Heart right ventricle (tissue), 16 donors: ENCODE results near the gene DPF3. TPM values are rescaled to one million over a fixed set of nuclear protein-coding genes. Genes with fewer than 3 reads are reported as not detected.
A peak's percentile ranks its signal among the peaks of the same experiment; 100 is the strongest.

ENCODE experiments used
- ATAC-seq, 8 donors: fragments of 200-7000 bp; cut with Tn5 transposase; one replicate each; pipeline ENCODE4 v1.9.1; 2020; ENCODE audit warnings: mild to moderate bottlenecking in 8 of 8, moderate library complexity in 8 of 8, moderate number of reproducible peaks in 1 of 8
- DNase-seq, 2 donors: peaks; one replicate each; pipeline ENCODE4 v3.0.0-alpha.2; 2020
- H3K27ac ChIP-seq, 10 donors: fragments of 200-600 bp; sonication (generic) in 2 of 10; one replicate each; pipeline versions ENCODE4 v1.5.0 to v1.8.0; 2020 to 2022; ENCODE audit warnings: mild to moderate bottlenecking in 3 of 10
- H3K27me3 ChIP-seq, 7 donors: fragments of 200-600 bp; one replicate each; pipeline ENCODE4 v1.8.0; 2021 to 2022; ENCODE audit warnings: mild to moderate bottlenecking in 2 of 7
- H3K36me3 ChIP-seq, 9 donors: fragments of 200-600 bp; sonication (generic) in 1 of 9; one replicate each; pipeline versions ENCODE4 v1.5.0 to v1.8.0; 2020 to 2022; ENCODE audit warnings: mild to moderate bottlenecking in 2 of 9
- H3K4me1 ChIP-seq, 9 donors: fragments of 200-600 bp; sonication (generic) in 1 of 9; one replicate each; pipeline versions ENCODE4 v1.5.0 to v1.8.0; 2020 to 2022; ENCODE audit warnings: mild to moderate bottlenecking in 4 of 9
- H3K4me3 ChIP-seq, 10 donors: fragments of 200-600 bp; sonication (generic) in 2 of 10; one replicate each; pipeline versions ENCODE4 v1.5.0 to v1.8.0; 2020 to 2022; ENCODE audit warnings: mild to moderate bottlenecking in 7 of 10, moderate library complexity in 2 of 10
- H3K9me3 ChIP-seq, 11 donors: fragments of 200-600 bp in 10 of 11; sonication (generic) in 2 of 11; one replicate each; pipeline versions ENCODE4 v1.5.0 to v1.8.0; 2013 to 2022; ENCODE audit warnings: mild to moderate bottlenecking in 2 of 11, control low read depth in 1 of 11, moderate library complexity in 1 of 11
- WGBS, 2 donors: extraction: QIAGEN DNeasy Blood & Tissue Kit; methylation state at CpG; one replicate each; pipeline ENCODE4 v1.1.7; 2013; ENCODE audit warnings: inconsistent platforms in 1 of 2; 5-methylcytosine and 5-hydroxymethylcytosine counted together
- intact Hi-C, 10 donors: fragments of 100-400 bp; cut with DNase I; formaldehyde crosslinking; loops; one replicate each; pipeline versions ENCODE4 v1.11.1 to v1.14.2; 2022
- polyA plus RNA-seq, 2 donors: library from polyadenylated mRNA; stranded (reverse); fragments of 200-250 nt; gene quantifications; one replicate each; pipeline ENCODE4 v1.2.3, GENCODE V29; 2013
- total RNA-seq, 10 donors: library from RNA; stranded (reverse); fragmentation: NEBNext Ultra II Directional in 3 of 10; extraction: Animal tissue kit (Norgen Biotek cat#: 25700) in 3 of 10; gene quantifications; one replicate each; pipeline versions ENCODE4 v1.2.1 to v1.2.4, GENCODE V29; 2021 to 2023
- TF ChIP-seq, protein P1 (sequence below), 9 donors: fragments of 200-600 bp; sonication (generic) in 2 of 9; IDR thresholded peaks; one replicate each; pipeline versions ENCODE4 v1.5.0 to v1.8.0; 2021 to 2022; ENCODE audit warnings: antibody characterized with exemption in 9 of 9, mild to moderate bottlenecking in 5 of 9, moderate library complexity in 1 of 9
- donor health status: Arrhythmogenic right ventricular cardiomyopathy.
- donor health status: ischemic (EF 13 %, LVEDD 7.1; RV severe dilation, severe dysfunction).
- donor health status: healthy with polysubstance abuse.
- donor health status: DM: no; HTN: yes; CAD: no.
- donor health status: DM: no; HTN: no; CAD: no.
- donor health status: ischemic (EF 25% LVEDD 6.9; RV normal size, moderate dysfunction).
- donor health status: ischemic (EF 25% LVEDD 5.7; RV mildly dilated, moderate dysfunction).
- donor health status: healthy.
- donor health status: DM: yes; HTN: yes; CAD: no.
- donor health status: Ischemic cardiomyopathy.
- donor health status: ischemic (EF 35%, LVEDD 5.7; RV mildly dilated, moderate dysfunction).
- donor health status: nonischemic (EF 11% LVEDD 7.7; RV severe dilation, severe dysfunction).
- donor health status: DM: yes; HTN: yes; CAD: no.
- donor health status: PGD.
- donor health status: ischemic (EF 29% LVEDD 5.4; RV normal size, mild dysfunction).
- donor health status: nonischemic (EF 23%, LVEDD 6.1; RV moderate dilation, normal function).

The DPF3 gene
- total and polyA plus RNA-seq, 12 donors, result 3.8 to 52.3 (median 35.6) TPM

DNA sequence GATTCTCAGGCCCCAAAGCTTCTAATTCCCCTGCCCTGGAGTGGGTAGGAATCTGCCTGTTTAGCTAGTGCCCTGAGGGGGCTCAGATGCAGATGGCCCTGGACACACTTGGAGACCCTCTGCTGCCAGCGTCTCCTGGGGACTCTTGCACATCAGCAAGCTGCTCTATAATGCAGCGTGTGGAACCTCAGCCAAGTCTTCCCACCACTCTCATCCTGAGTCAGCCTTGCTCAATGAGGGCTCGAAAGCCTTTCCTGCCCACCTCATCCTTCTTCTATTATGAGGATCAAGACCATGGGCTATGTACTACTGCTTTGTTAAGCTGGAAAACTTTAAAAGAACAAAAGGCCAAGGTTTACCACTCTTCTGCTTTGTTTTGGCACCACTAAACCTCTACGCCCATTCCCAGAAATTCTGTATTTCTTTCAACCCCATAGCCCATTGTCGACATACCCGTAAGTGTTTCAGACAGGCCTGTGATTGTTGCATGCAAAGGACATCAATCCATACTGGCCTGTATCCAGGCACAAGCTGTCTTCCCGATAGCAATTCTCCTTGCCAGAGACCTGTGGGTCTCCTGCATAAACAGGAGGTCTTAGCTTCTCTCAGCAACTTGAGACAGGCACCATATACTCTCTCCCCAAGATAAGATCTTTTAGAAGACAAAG is 246.9 kb downstream of the DPF3 start:
- Histone ChIP-seq H3K27me3 (no peaks in the 10 kb centered on the region), H3K36me3 (no peaks in the 10 kb centered on the region), H3K9me3 (peaks cover 0 to 5% (median 0%) of the 10 kb centered on the region in 11 donors), H3K4me3 (no peak overlapping the region), H3K4me1 (peaks cover 0 to 45% (median 27%) of the 10 kb centered on the region in 9 donors), H3K27ac (no peak overlapping the region)
- DNase-seq (no peak), ATAC-seq (no peak)
- WGBS, 2 donors, result 79 to 81% methylated on average over 7 of the region's 7 CpGs
- intact Hi-C loops, result no loop called here
- TF ChIP-seq, protein P1, sequence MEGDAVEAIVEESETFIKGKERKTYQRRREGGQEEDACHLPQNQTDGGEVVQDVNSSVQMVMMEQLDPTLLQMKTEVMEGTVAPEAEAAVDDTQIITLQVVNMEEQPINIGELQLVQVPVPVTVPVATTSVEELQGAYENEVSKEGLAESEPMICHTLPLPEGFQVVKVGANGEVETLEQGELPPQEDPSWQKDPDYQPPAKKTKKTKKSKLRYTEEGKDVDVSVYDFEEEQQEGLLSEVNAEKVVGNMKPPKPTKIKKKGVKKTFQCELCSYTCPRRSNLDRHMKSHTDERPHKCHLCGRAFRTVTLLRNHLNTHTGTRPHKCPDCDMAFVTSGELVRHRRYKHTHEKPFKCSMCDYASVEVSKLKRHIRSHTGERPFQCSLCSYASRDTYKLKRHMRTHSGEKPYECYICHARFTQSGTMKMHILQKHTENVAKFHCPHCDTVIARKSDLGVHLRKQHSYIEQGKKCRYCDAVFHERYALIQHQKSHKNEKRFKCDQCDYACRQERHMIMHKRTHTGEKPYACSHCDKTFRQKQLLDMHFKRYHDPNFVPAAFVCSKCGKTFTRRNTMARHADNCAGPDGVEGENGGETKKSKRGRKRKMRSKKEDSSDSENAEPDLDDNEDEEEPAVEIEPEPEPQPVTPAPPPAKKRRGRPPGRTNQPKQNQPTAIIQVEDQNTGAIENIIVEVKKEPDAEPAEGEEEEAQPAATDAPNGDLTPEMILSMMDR (IDR thresholded peaks at IDR 0.05), result no peak

DNA sequence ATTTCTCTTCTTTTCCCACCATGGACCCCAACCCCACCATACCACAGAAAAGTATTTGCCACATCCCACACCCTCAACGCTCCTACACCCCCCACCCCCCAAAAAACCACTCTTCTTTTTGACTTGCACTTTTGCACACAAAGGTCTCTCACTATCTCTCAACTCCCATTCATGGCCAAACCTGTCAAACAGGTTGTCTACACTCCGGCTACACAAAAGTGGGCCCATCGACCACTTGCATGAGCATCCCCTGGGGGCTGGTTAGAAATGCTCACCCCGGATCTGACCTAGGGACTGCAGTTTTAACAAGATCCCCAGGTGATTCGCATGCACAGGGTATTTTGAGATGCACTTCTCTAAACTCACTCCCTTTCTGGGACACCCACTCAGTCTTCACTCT is 248.2 kb downstream of the DPF3 start:
- TF ChIP-seq, protein P1 (IDR thresholded peaks at IDR 0.05), result no peak
- no peak overlapping the region for H3K27ac ChIP-seq
- peaks cover 0 to 32% (median 17%) of the 10 kb centered on the region in 9 donors for H3K4me1 ChIP-seq
- peaks cover 0 to 6% (median 0%) of the 10 kb centered on the region in 11 donors for H3K9me3 ChIP-seq
- H3K4me3 ChIP-seq, result no peak overlapping the region
- H3K27me3 ChIP-seq, result no peaks in the 10 kb centered on the region
- ATAC-seq (no peak), DNase-seq (no peak)
- intact Hi-C loops, result no loop called here
- WGBS, 2 donors, result 87 to 90% methylated on average over 5 of the region's 5 CpGs
- no peaks in the 10 kb centered on the region for H3K36me3 ChIP-seq

DNA sequence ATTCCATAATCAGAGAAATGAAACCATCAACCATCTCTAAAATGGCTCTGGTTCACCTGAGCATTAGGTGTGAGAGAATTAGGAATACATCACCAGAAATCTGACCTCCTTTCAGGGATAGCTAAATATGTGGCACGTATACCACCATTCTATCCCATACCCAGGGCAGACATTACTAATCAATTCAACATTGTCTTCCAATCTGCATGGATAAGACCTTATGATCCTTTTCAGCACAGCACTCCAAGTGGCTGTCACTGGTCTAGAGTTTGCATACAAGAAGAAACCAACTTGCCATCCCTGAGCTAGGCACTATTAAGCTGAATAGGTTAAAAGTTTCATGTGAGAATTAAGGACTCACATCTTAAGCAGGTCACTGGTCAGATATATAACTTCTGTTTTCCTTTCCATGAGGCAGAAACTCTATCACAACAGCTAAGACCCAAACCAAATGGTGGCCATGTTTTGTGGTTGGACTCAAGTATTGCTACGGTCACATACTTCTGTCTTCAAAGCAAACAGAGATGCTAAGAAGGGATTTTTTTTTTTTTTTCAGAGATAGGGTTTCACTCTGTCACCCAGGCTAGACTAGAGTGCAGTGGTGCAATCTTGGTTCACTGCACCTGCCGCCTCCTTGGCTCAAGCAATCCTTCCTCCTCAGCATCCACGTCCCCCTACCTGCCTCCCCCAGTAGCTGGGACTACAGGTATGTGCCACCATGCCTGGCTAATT is 249.0 kb downstream of the DPF3 start:
- no peak overlapping the region for H3K4me3 ChIP-seq
- TF ChIP-seq, protein P1 (IDR thresholded peaks at IDR 0.05), result no peak
- H3K9me3 ChIP-seq, result peaks cover 0 to 6% (median 0%) of the 10 kb centered on the region in 11 donors
- no peak overlapping the region for H3K27ac ChIP-seq
- ATAC-seq (no peak), DNase-seq (no peak)
- WGBS, 2 donors, result 96 to 97% methylated on average over 4 of the region's 4 CpGs
- H3K4me1 ChIP-seq, result peaks cover 0 to 26% (median 14%) of the 10 kb centered on the region in 9 donors
- H3K27me3 ChIP-seq, result no peaks in the 10 kb centered on the region
- intact Hi-C loops, result loop anchor here in 1 of 10 donors (5.0 kb wide), 1 partner anchor 563 kb away; no protein-coding TSS in a partner anchor
- no peaks in the 10 kb centered on the region for H3K36me3 ChIP-seq

DNA sequence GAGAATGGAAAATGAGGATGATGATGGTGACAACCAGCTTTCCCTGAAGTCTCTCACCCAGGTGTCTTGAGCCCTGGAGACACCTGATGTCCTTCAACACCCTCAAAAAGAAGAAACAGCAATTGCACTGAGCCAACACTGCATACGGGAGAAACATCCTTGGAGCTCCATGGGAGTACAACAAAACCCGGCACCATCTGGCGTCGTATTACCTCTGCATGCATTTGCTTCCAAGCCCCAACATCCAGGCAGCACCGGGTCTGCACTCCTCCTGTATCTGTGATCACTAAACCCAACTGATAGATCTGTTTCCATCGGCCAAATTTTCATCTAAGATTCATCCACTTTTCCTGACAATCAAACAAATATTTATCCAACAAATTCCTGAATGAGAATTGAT is 249.9 kb downstream of the DPF3 start:
- H3K36me3 ChIP-seq, result no peaks in the 10 kb centered on the region
- peak overlapping the region in 1 of 10 donors; percentile 68 for H3K27ac ChIP-seq
- ATAC-seq (no peak), DNase-seq (no peak)
- 87 to 88% methylated on average over 6 of the region's 6 CpGs for WGBS, 2 donors
- no peaks in the 10 kb centered on the region for H3K27me3 ChIP-seq
- intact Hi-C loops, result loop anchor here in 1 of 10 donors (5.0 kb wide), 1 partner anchor 562 kb away; no protein-coding TSS in a partner anchor
- TF ChIP-seq, protein P1 (IDR thresholded peaks at IDR 0.05), result no peak
- H3K4me1 ChIP-seq, result peaks cover 0 to 22% (median 14%) of the 10 kb centered on the region in 9 donors
- H3K9me3 ChIP-seq, result peaks cover 0 to 13% (median 0%) of the 10 kb centered on the region in 11 donors
- H3K4me3 ChIP-seq, result no peak overlapping the region
